K562 (cell line): ENCODE results near the gene ATP12A. TPM values are rescaled to one million over a fixed set of nuclear protein-coding genes. Genes with fewer than 3 reads are reported as not detected.

Source experiments
- ATAC-seq: fragments of 200-7000 bp; cut with Tn5 transposase; 3 replicates; pipeline ENCODE4 v1.9.1; 2020; ENCODE audit warnings: moderate library complexity
- BruUV-seq: library from RNA; stranded (reverse); fragments of 400-500 nt; replicated peaks from 2 replicates; lab custom pipeline; 2021; lab: Mats Ljungman, UMichigan
- CTCF ChIA-PET: fragments of 300-600 bp; formaldehyde crosslinking; extraction: SDS; loops from one replicate; lab custom pipeline; 2021; ENCODE audit warnings: low intra/inter-chr PET ratio; lab: Yijun Ruan, JAX
- POLR2A ChIA-PET: fragments of 300-600, 350-650 bp; sonication (Branson Sonifier 250); formaldehyde crosslinking; extraction: SDS; loops from one replicate; lab custom pipeline; 2021; ENCODE audit warnings: antibody characterized with exemption, inconsistent platforms; lab: Yijun Ruan, JAX
- DNase-seq, 4 experiments: peaks; one replicate each; pipeline versions ENCODE4 v3.0.0 to v3.0.0-alpha.2; 2011 to 2018; ENCODE audit warnings: low spot score in 3 of 4, mixed read lengths in 3 of 4; ENCODE audit errors: extremely low read depth in 1 of 4
- FAIRE-seq: peaks from 2 replicates; lab custom pipeline; 2011; peaks lifted over from hg19 to GRCh38; lab: Jason Lieb, UNC
- H2AFZ ChIP-seq: 2 replicates; pipeline ENCODE4 v1.6.0; 2011; ENCODE audit warnings: low read depth, low read length, control low read depth, inconsistent platforms
- H3K27ac ChIP-seq: fragments of 200-600 bp; 3 replicates; pipeline ENCODE4 v1.8.0; 2011; ENCODE audit warnings: low read depth, mild to moderate bottlenecking, control low read depth, inconsistent platforms, low read length, moderate library complexity, mixed read lengths; ENCODE audit errors: extremely low read depth
- H3K27me3 ChIP-seq, 2 experiments: fragments of 300-600 bp in 1 of 2; 2 replicates in 1 of 2; 3 replicates in 1 of 2; pipeline versions ENCODE4 v1.6.0 to v1.8.0; 2011; ENCODE audit warnings: inconsistent platforms in 2 of 2, low read length in 2 of 2, mild to moderate bottlenecking in 1 of 2, mixed read lengths in 1 of 2, moderate library complexity in 1 of 2; ENCODE audit not compliant: control insufficient read depth in 2 of 2, insufficient read depth in 2 of 2
- H3K36me3 ChIP-seq: fragments of 300-600 bp; 3 replicates; pipeline ENCODE4 v1.8.0; 2011; ENCODE audit warnings: mild to moderate bottlenecking, low read length, inconsistent platforms; ENCODE audit not compliant: control insufficient read depth, insufficient read depth
- H3K4me1 ChIP-seq, 2 experiments: fragments of 200-600 bp in 1 of 2; replicated peaks in 1 of 2; 2 replicates in 1 of 2; 3 replicates in 1 of 2; pipeline versions ENCODE4 v1.5.1 to v1.8.0; 2011; ENCODE audit warnings: inconsistent platforms in 2 of 2, low read length in 2 of 2, mild to moderate bottlenecking in 1 of 2, mixed read lengths in 1 of 2, moderate library complexity in 1 of 2; ENCODE audit not compliant: control insufficient read depth in 2 of 2, insufficient read depth in 2 of 2
- H3K4me2 ChIP-seq: 2 replicates; pipeline ENCODE4 v1.6.1; 2011; ENCODE audit warnings: low read length, control low read depth, inconsistent platforms, mixed read lengths; ENCODE audit not compliant: insufficient read depth
- H3K4me3 ChIP-seq: fragments of 200-600 bp; sonication (generic), shearing (Covaris generic); 2 replicates; pipeline ENCODE4 v1.5.1; 2016; ENCODE audit warnings: control low read depth, inconsistent platforms
- H3K79me2 ChIP-seq: fragments of 200-600 bp; 3 replicates; pipeline ENCODE4 v1.8.0; 2011; ENCODE audit warnings: low read length, inconsistent platforms; ENCODE audit not compliant: control insufficient read depth, insufficient read depth
- H3K9ac ChIP-seq, 2 experiments: 2 replicates each; pipeline versions ENCODE4 v1.6.0 to v1.6.1; 2011; ENCODE audit warnings: low read depth in 2 of 2, low read length in 2 of 2, control low read depth in 1 of 2, inconsistent platforms in 1 of 2, mild to moderate bottlenecking in 1 of 2, mixed read lengths in 1 of 2; ENCODE audit not compliant: insufficient read depth in 1 of 2
- H3K9me1 ChIP-seq: one replicate; pipeline ENCODE4 v1.6.0; 2011; ENCODE audit warnings: inconsistent platforms, mild to moderate bottlenecking, low read length, moderate library complexity; ENCODE audit not compliant: control insufficient read depth, insufficient read depth
- H3K9me3 ChIP-seq: replicated peaks from 2 replicates; pipeline ENCODE4 v1.5.1; 2011; ENCODE audit warnings: low read depth, low read length, inconsistent platforms; ENCODE audit not compliant: control insufficient read depth, insufficient read depth
- H4K20me1 ChIP-seq: replicated peaks from 2 replicates; pipeline ENCODE4 v1.6.1; 2011; ENCODE audit warnings: low read length, inconsistent platforms, mixed read lengths; ENCODE audit not compliant: control insufficient read depth, insufficient read depth
- ARID2 ChIP-seq: fragments of 450-650 bp; IDR thresholded peaks from 2 replicates; pipeline ENCODE4 v1.6.1; 2017; ENCODE audit warnings: antibody characterized with exemption, mild to moderate bottlenecking
- CBFB ChIP-seq: sonication (generic); formaldehyde crosslinking; IDR thresholded peaks from 2 replicates; pipeline ENCODE4 v1.4.0; 2020; ENCODE audit warnings: mild to moderate bottlenecking, missing genetic modification reagents
- GABPB1 ChIP-seq: sonication (generic); formaldehyde crosslinking; IDR thresholded peaks from 2 replicates; pipeline ENCODE4 v1.8.0; 2022; ENCODE audit warnings: mild to moderate bottlenecking, missing genetic modification reagents
- HMG20A ChIP-seq: fragments of 450-650 bp; formaldehyde crosslinking; conservative IDR thresholded peaks from 2 replicates; pipeline ENCODE4 v1.4.0; 2020; ENCODE audit warnings: mild to moderate bottlenecking, mixed read lengths
- LEF1 ChIP-seq: fragments of 450-650 bp; IDR thresholded peaks from 2 replicates; pipeline ENCODE4 v1.6.1; 2016; ENCODE audit warnings: mild to moderate bottlenecking
- SREBF2 ChIP-seq: sonication (generic); formaldehyde crosslinking; IDR thresholded peaks from 2 replicates; pipeline ENCODE4 v1.4.0; 2020; ENCODE audit warnings: mild to moderate bottlenecking, missing genetic modification reagents
- ZNF57 ChIP-seq: fragments of 450-650 bp; formaldehyde crosslinking; IDR thresholded peaks from 2 replicates; pipeline ENCODE4 v1.4.0; 2020; ENCODE audit warnings: mild to moderate bottlenecking, moderate library complexity
- ZNF695 ChIP-seq: fragments of 450-650 bp; formaldehyde crosslinking; IDR thresholded peaks from 2 replicates; pipeline ENCODE4 v1.4.0; 2020; ENCODE audit warnings: mild to moderate bottlenecking, moderate library complexity
- ZNF75A ChIP-seq: fragments of 450-650 bp; formaldehyde crosslinking; IDR thresholded peaks from 2 replicates; pipeline ENCODE4 v1.4.0; 2020; ENCODE audit warnings: mild to moderate bottlenecking
- WGBS: fragments of 100-300 bp; shearing (Covaris generic); methylation state at CpG from one replicate; pipeline ENCODE4 v1.1.6; 2016; ENCODE audit warnings: low coverage, mixed read lengths; ENCODE audit not compliant: insufficient coverage; ENCODE audit errors: missing lambda C conversion rate; 5-methylcytosine and 5-hydroxymethylcytosine counted together
- in situ Hi-C: fragments of 300-500 bp; cut with MboI; formaldehyde crosslinking; loops from 4 replicates; pipeline ENCODE4 v1.15.0; 2018; ENCODE audit warnings: inconsistent platforms, mixed read lengths
- intact Hi-C: fragments of 100-400 bp; cut with micrococcal nuclease; formaldehyde crosslinking; loops from 2 replicates; pipeline ENCODE4 v1.14.2; 2022
- polyA plus RNA-seq, 8 experiments: library from polyadenylated mRNA; depleted of rRNA in 4 of 8; stranded (reverse) in 5 of 8; unstranded in 3 of 8; fragments of >200 nt; fragmentation: Nextera tagmentation in 2 of 8; fragmentation: Illumina TruSeq in 1 of 8; extraction: Ambion mirVana in 2 of 8; extraction: Trizol in 1 of 8; gene quantifications; 2 replicates each; pipeline versions ENCODE4 v1.2.1 to v1.2.3, GENCODE V29; 2011 to 2014; ENCODE audit warnings: inconsistent platforms in 1 of 8, missing spikeins in 1 of 8
- total RNA-seq, 7 experiments: library from RNA; depleted of rRNA in 6 of 7; stranded (reverse); fragments of >200 nt in 6 of 7; fragmentation: Illumina TruSeq in 2 of 7; extraction: Trizol in 2 of 7; gene quantifications; 2 replicates each; pipeline versions ENCODE4 v1.2.1 to v1.2.3, GENCODE V29; 2011 to 2021; ENCODE audit warnings: low replicate concordance in 1 of 7
- TF ChIP-seq, protein P1 (sequence below): fragments of 250-450 bp; sonication (Bioruptor Pico); IDR thresholded peaks from 2 replicates; pipeline ENCODE4 v1.8.0; 2022; ENCODE audit warnings: moderate library complexity, mild to moderate bottlenecking, inconsistent platforms
- TF ChIP-seq, protein P2 (sequence below), 2 experiments: fragments of 450-650 bp; IDR thresholded peaks; 2 replicates each; pipeline ENCODE4 v1.6.1; 2016; ENCODE audit warnings: mild to moderate bottlenecking in 2 of 2, borderline replicate concordance in 1 of 2, low read depth in 1 of 2, moderate library complexity in 1 of 2

The ATP12A gene
- total and polyA plus RNA-seq, 9 of the 15 experiments (the other 6 are each of a cell fraction or from before 2014, with no cell fraction given) = not detected

DNA sequence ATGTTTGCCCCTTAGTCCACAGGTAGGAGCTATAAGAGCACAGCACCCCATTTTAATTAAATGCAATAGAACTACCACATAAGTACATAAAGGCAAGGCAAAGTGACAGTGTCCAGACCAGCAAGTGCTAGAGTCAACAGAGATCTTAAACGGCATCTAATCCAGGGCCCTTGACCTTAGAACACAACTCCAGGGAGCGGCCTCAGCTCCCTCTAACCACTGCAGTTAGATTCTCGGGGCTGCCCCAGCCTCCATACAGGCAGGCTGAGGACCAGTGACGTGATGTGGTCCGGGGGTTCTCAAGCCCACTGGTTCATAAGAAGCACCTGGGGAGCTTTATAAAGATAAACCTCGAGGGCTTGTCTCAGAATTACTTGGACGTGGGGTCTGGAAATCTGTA lies 10.0 kb upstream of the ATP12A start:
- no TSS peak for BruUV-seq
- Histone ChIP-seq H3K9me3 (no peaks in the 10 kb centered on the region), H3K27ac (no peak overlapping the region), H3K36me3 (no peaks in the 10 kb centered on the region), H3K4me3 (no peak overlapping the region), H2AFZ (no peak overlapping the region), H4K20me1 (no peaks in the 10 kb centered on the region), H3K79me2 (no peaks in the 10 kb centered on the region), H3K27me3 (peaks cover 2 to 24% of the 10 kb centered on the region in 2 experiments; a peak in 3 of 5 replicates), H3K4me2 (no peak overlapping the region), H3K9ac (no peak overlapping the region), H3K9me1 (no peaks in the 10 kb centered on the region), H3K4me1 (no peaks in the 10 kb centered on the region)
- FAIRE-seq (no peak), DNase-seq (no peak), ATAC-seq (no peak)
- 0% methylated on average over 7 of the region's 7 CpGs for WGBS
- in situ Hi-C loops (no loop called here), intact Hi-C loops (no loop called here)
- CTCF ChIA-PET = no interaction called here
- POLR2A ChIA-PET = interaction anchor here (0.6 to 0.7 kb wide), 2 partner anchors 15 to 36 kb away, joined by 3 read pairs; no protein-coding TSS in a partner anchor
- TF ChIP-seq ARID2 (no peak), HMG20A (CRISPR knock-in tag) (no peak), CBFB (CRISPR knock-in tag) (no peak), ZNF695 (CRISPR knock-in tag) (no peak), ZNF57 (no peak), LEF1 (no peak), GABPB1 (no peak), ZNF75A (no peak), SREBF2 (CRISPR knock-in tag) (no peak)
- TF ChIP-seq, protein P1, sequence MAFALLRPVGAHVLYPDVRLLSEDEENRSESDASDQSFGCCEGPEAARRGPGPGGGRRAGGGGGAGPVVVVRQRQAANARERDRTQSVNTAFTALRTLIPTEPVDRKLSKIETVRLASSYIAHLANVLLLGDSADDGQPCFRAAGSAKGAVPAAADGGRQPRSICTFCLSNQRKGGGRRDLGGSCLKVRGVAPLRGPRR = no peak
- TF ChIP-seq, protein P2, sequence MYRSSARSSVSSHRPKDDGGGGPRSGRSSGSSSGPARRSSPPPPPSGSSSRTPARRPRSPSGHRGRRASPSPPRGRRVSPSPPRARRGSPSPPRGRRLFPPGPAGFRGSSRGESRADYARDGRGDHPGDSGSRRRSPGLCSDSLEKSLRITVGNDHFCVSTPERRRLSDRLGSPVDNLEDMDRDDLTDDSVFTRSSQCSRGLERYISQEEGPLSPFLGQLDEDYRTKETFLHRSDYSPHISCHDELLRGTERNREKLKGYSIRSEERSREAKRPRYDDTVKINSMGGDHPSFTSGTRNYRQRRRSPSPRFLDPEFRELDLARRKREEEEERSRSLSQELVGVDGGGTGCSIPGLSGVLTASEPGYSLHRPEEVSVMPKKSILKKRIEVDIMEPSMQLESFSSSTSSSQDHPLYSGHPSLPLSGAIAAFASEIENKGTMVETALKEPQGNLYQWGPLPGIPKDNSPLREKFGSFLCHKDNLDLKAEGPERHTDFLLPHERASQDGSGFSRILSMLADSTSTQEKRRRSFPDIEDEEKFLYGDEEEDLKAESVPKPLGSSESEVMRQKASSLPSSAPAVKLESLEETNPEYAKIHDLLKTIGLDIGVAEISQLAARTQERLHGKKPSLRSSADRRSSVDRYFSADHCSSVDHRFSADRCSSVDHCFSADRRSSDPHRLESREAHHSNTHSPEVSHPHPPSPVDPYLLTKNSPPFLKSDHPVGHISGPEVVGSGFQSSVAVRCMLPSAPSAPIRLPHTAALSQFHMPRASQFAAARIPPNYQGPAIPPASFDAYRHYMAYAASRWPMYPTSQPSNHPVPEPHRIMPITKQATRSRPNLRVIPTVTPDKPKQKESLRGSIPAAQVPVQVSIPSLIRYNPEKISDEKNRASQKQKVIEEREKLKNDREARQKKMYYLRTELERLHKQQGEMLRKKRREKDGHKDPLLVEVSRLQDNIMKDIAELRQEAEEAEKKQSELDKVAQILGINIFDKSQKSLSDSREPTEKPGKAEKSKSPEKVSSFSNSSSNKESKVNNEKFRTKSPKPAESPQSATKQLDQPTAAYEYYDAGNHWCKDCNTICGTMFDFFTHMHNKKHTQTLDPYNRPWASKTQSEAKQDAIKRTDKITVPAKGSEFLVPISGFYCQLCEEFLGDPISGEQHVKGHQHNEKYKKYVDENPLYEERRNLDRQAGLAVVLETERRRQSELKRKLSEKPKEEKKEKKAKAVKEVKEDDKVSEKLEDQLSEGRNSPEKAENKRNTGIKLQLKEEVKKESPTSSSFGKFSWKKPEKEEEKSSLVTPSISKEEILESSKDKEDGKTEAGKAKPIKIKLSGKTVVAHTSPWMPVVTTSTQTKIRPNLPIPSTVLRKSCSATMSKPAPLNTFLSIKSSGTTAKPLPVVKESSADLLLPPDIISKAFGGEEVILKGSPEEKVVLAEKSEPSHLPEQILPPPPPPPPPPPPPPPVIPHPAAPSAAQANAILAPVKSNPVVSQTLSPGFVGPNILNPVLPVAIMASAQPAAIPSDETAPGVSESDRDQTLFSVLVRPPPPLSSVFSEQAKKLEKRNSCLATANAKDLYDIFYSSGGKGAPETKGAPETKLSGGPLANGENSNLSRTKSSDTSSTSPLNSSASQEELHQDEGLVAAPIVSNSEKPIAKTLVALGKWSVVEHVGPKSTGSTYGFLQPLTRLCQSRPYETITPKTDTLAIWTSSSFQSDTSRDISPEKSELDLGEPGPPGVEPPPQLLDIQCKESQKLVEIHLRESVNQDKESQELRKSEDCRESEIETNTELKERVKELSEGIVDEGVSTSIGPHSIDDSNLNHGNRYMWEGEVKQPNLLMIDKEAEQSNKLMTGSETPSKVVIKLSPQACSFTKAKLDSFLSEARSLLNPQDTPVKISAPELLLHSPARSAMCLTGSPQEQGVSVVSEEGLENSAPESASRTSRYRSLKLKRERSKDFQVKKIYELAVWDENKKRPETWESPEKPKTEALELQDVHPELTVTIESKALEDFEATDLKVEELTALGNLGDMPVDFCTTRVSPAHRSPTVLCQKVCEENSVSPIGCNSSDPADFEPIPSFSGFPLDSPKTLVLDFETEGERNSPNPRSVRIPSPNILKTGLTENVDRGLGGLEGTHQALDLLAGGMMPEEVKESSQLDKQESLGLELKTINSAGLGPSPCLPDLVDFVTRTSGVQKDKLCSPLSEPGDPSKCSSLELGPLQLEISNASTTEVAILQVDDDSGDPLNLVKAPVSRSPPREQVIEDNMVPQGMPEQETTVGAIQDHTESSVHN (IDR thresholded peaks at IDR 0.05; ENCODE audit: borderline replicate concordance in 1 of 2, low read depth in 1 of 2) = no peak
